Measurements from ENCODE around the gene TMEM59.

The TMEM59 gene

GRCh38 chr1:53979712-53980450, 73.1 kb downstream of the TMEM59 start:
- no peak for DNase-seq (ENCODE audit: low spot score)
- H3K27ac ChIP-seq: no peak overlapping the region
- no peak for TF ChIP-seq CTCF (IDR thresholded peaks at IDR 0.05)
- H3K4me3 ChIP-seq: no peak overlapping the region

All from coronary artery (tissue), 2 donors.